Stomach (tissue), 9 donors: ENCODE data around the gene SELENOP. TPM values are rescaled to one million over a fixed set of nuclear protein-coding genes. Genes with fewer than 3 reads are reported as not detected.
"Not testable (repeated sequence)": the region's sequence is repeated elsewhere in the genome, so short reads cannot be mapped to it uniquely, and the experiment has no call there.

Experiments
- DNase-seq, 2 donors: peaks; one replicate each; pipeline versions ENCODE4 v3.0.0 to v3.0.0-alpha.2; 2013 to 2019
- H3K27ac ChIP-seq, 5 donors: fragments of 200-600 bp in 4 of 5; sonication (generic) in 4 of 5; one replicate each; pipeline ENCODE4 v1.5.1; 2013 to 2019; ENCODE audit warnings: mild to moderate bottlenecking in 1 of 5, moderate library complexity in 1 of 5
- H3K27me3 ChIP-seq, 3 donors: fragments of 200-600 bp; sonication (generic); one replicate each; pipeline ENCODE4 v1.5.1; 2017 to 2019; ENCODE audit warnings: mixed run types in 1 of 3
- H3K36me3 ChIP-seq, 4 donors: fragments of 200-600 bp; sonication (generic); 1 replicate in 3 of 4; 2 replicates in 1 of 4; pipeline ENCODE4 v1.5.1; 2016 to 2019
- H3K4me1 ChIP-seq, 4 donors: fragments of 200-600 bp; sonication (generic); one replicate each; pipeline ENCODE4 v1.5.1; 2016 to 2019
- H3K4me3 ChIP-seq, 4 donors: fragments of 200-600 bp; sonication (generic) in 3 of 4; one replicate each; pipeline ENCODE4 v1.5.1; 2016 to 2019; ENCODE audit warnings: mild to moderate bottlenecking in 1 of 4
- H3K9me3 ChIP-seq, 4 donors: fragments of 200-600 bp; sonication (generic); one replicate each; pipeline ENCODE4 v1.5.1; 2016 to 2019
- CTCF ChIP-seq, 7 experiments: fragments of 450-650 bp in 4 of 7; fragments of 200-600 bp in 3 of 7; sonication (generic) in 3 of 7; IDR thresholded peaks; one replicate each; pipeline ENCODE4 v1.5.1; 2016 to 2019; ENCODE audit warnings: antibody characterized with exemption in 7 of 7, control low read depth in 2 of 7, mild to moderate bottlenecking in 1 of 7
- EP300 ChIP-seq: sonication (generic); formaldehyde crosslinking; IDR thresholded peaks from one replicate; pipeline ENCODE4 v1.6.1; 2017; ENCODE audit warnings: antibody characterized with exemption
- POLR2A ChIP-seq, 4 donors: fragments of 450-650 bp; IDR thresholded peaks; one replicate each; pipeline ENCODE4 v1.6.1; 2016; ENCODE audit warnings: antibody characterized with exemption in 4 of 4, control low read depth in 2 of 4, mild to moderate bottlenecking in 1 of 4, moderate library complexity in 1 of 4
- POLR2AphosphoS5 ChIP-seq, 3 donors: sonication (generic); formaldehyde crosslinking; IDR thresholded peaks; one replicate each; pipeline ENCODE4 v1.6.1; 2016; ENCODE audit warnings: antibody characterized with exemption in 3 of 3
- WGBS, 5 donors: extraction: QIAGEN DNeasy Blood & Tissue Kit in 3 of 5; methylation state at CpG; one replicate each; pipeline versions ENCODE4 v1.1.5 to v1.1.7; 2013 to 2018; 5-methylcytosine and 5-hydroxymethylcytosine counted together
- intact Hi-C: fragments of 100-400 bp; cut with DNase I; formaldehyde crosslinking; loops from one replicate; pipeline ENCODE4 v1.15.1; 2023; ENCODE audit warnings: low total_unique reads
- polyA plus RNA-seq, 3 donors: library from polyadenylated mRNA; stranded (reverse); fragments of 200-250 nt; gene quantifications; one replicate each; pipeline ENCODE4 v1.2.3, GENCODE V29; 2013
- total RNA-seq, 5 donors: library from RNA; depleted of rRNA; stranded (reverse); fragments of >200 nt; gene quantifications; one replicate each; pipeline versions ENCODE4 v1.1.0 to v1.2.3, GENCODE V29; 2014 to 2016
- donor health status: healthy with polysubstance abuse.
- donor health status: Bipolar disorder and iron deficiency.
- donor health status: healthy.

Gene SELENOP
- total and polyA plus RNA-seq, 8 donors: 83.5 to 484 (median 261) TPM

GRCh38 chr5:42848545-42848944, 36.9 kb upstream of the SELENOP start:
- TF ChIP-seq CTCF (IDR thresholded peaks at IDR 0.05) (no peak), EP300 (no peak), POLR2AphosphoS5 (IDR thresholded peaks at IDR 0.05) (no peak)
- 95 to 98% (median 97%) methylated on average over 2 of the region's 2 CpGs for WGBS, 5 donors
- intact Hi-C loops: no loop called here
- Histone ChIP-seq H3K27me3 (no peaks in the 10 kb centered on the region), H3K4me3 (no peak overlapping the region), H3K9me3 (no peaks in the 10 kb centered on the region), H3K4me1 (peaks cover 0 to 6% (median 4%) of the 10 kb centered on the region in 4 donors), H3K36me3 (no peaks in the 10 kb centered on the region), H3K27ac (no peak overlapping the region)
- DNase-seq: no peak

- peaks cover 11 to 39% (median 22%) of the 10 kb centered on the region in 4 donors for H3K4me1 ChIP-seq
- H3K36me3 ChIP-seq, H3K27me3 ChIP-seq, intact Hi-C loops, H3K9me3 ChIP-seq, DNase-seq, H3K4me3 ChIP-seq, H3K27ac ChIP-seq: not testable (repeated sequence)
- 93 to 99% (median 96%) methylated on average over 4 of the region's 4 CpGs for WGBS, 5 donors
Observed at GRCh38 chr5:42844408-42844807, 32.7 kb upstream of the SELENOP start.

GRCh38 chr5:42843675-42844292, 32.1 kb upstream of the SELENOP start:
- Histone ChIP-seq H3K4me1 (peaks cover 11 to 39% (median 23%) of the 10 kb centered on the region in 4 donors), H3K9me3 (no peaks in the 10 kb centered on the region), H3K4me3 (no peak overlapping the region), H3K27ac (no peak overlapping the region), H3K36me3 (no peaks in the 10 kb centered on the region), H3K27me3 (no peaks in the 10 kb centered on the region)
- intact Hi-C loops: no loop called here
- no peak for DNase-seq
- whole genome bisulfite sequencing, 5 donors: 83 to 94% (median 91%) methylated on average over 3 of the region's 3 CpGs
- TF ChIP-seq CTCF (IDR thresholded peaks at IDR 0.05) (no peak), POLR2A (IDR thresholded peaks at IDR 0.05) (no peak), EP300 (no peak), POLR2AphosphoS5 (IDR thresholded peaks at IDR 0.05) (no peak)

GRCh38 chr5:42842921-42843641, 31.4 kb upstream of the SELENOP start:
- Histone ChIP-seq H3K4me1 (peaks cover 11 to 39% (median 23%) of the 10 kb centered on the region in 4 donors), H3K27me3 (no peaks in the 10 kb centered on the region), H3K27ac (no peak overlapping the region), H3K36me3 (no peaks in the 10 kb centered on the region), H3K9me3 (no peaks in the 10 kb centered on the region), H3K4me3 (no peak overlapping the region)
- intact Hi-C loops: no loop called here
- peak in 1 of 2 donors; percentile 11 for DNase-seq
- 41 to 71% (median 64%) methylated on average over 4 of the region's 4 CpGs for WGBS, 5 donors
- no peak for TF ChIP-seq CTCF (IDR thresholded peaks at IDR 0.05)
- TF ChIP-seq EP300: no peak
- no peak for TF ChIP-seq POLR2AphosphoS5 (IDR thresholded peaks at IDR 0.05)
- no peak for TF ChIP-seq POLR2A (IDR thresholded peaks at IDR 0.05)
